ENCODE measurements around the gene AFAP1L1. TPM values are rescaled to one million over a fixed set of nuclear protein-coding genes. Genes with fewer than 3 reads are reported as not detected.
A peak's percentile ranks its signal among the peaks of the same experiment; 100 is the strongest.

Gene AFAP1L1
- total RNA-seq, 2 donors from 2014 or later: 0.16 TPM; not detected in 1

DNA sequence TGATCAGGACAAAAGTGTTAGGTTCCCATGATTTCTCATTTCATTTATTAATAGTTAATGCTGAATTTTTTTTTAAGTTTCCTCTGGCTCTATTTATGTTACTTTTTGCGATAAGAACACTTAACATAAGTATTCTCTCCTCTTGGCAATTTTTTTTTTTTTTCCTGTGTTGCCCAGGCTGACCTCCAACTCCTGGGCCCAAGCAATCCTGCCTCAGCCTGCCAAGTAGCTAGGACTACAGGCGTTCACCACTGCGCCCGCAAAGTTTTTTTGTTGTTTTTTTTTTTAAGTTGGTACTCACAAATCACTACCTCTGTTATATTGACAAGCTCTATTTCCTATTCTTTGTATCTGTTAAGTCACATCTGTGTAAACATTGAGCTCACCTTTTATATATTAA is 80.5 kb downstream of the AFAP1L1 start:
- Mint-ChIP-seq H3K9me3 (peaks cover 9% of the 10 kb centered on the region), H3K36me3 (ENCODE audit: low read depth) (peaks cover 91% of the 10 kb centered on the region), H3K27me3 (no peaks in the 10 kb centered on the region), H3K4me1 (peaks cover 58% of the 10 kb centered on the region), H3K4me3 (peak overlapping the region; percentile 19), H3K27ac (no peak overlapping the region)
- no peak for ATAC-seq (replicated peaks)

- Mint-ChIP-seq H3K27ac (peak overlapping the region; percentile 73), H3K27me3 (no peaks in the 10 kb centered on the region), H3K36me3 (ENCODE audit: low read depth) (peaks cover 74% of the 10 kb centered on the region), H3K9me3 (peaks cover 6% of the 10 kb centered on the region), H3K4me3 (peak overlapping the region; percentile 96), H3K4me1 (peaks cover 49% of the 10 kb centered on the region)
- no peak for ATAC-seq (replicated peaks)
These were observed 82.3 kb downstream of the AFAP1L1 start for GRCh38 chr5:149353911-149354310.

GRCh38 chr5:149355688-149356087 is 84.0 kb downstream of the AFAP1L1 start:
- Mint-ChIP-seq H3K27me3 (no peaks in the 10 kb centered on the region), H3K4me1 (peaks cover 52% of the 10 kb centered on the region), H3K9me3 (peaks cover 6% of the 10 kb centered on the region), H3K36me3 (ENCODE audit: low read depth) (peaks cover 56% of the 10 kb centered on the region), H3K4me3 (peak overlapping the region; percentile 96), H3K27ac (peak overlapping the region; percentile 89)
- ATAC-seq (replicated peaks): peak; percentile 38

GRCh38 chr5:149356391-149356790 is 84.7 kb downstream of the AFAP1L1 start:
- peaks cover 53% of the 10 kb centered on the region for H3K4me1 Mint-ChIP-seq
- H3K27me3 Mint-ChIP-seq: no peaks in the 10 kb centered on the region
- peak overlapping the region; percentile 89 for H3K27ac Mint-ChIP-seq
- peaks cover 49% of the 10 kb centered on the region for H3K36me3 Mint-ChIP-seq (ENCODE audit: low read depth)
- H3K9me3 Mint-ChIP-seq: peaks cover 6% of the 10 kb centered on the region
- ATAC-seq (replicated peaks): peak; percentile 32
- peak overlapping the region; percentile 96 for H3K4me3 Mint-ChIP-seq

- H3K4me3 Mint-ChIP-seq: peak within 1 kb of the TSS; percentile 96
- peaks cover 44% of the 10 kb centered on the region for H3K4me1 Mint-ChIP-seq
- ATAC-seq (replicated peaks): peak; percentile 96
- peaks cover 6% of the 10 kb centered on the region for H3K9me3 Mint-ChIP-seq
- H3K27me3 Mint-ChIP-seq: no peaks in the 10 kb centered on the region
- H3K27ac Mint-ChIP-seq: peak within 1 kb of the TSS; percentile 79
- H3K36me3 Mint-ChIP-seq (ENCODE audit: low read depth): peaks cover 36% of the 10 kb centered on the region
These were observed 86.0 kb downstream of the AFAP1L1 start, which contains the start of gene PCYOX1L for GRCh38 chr5:149357370-149358293. Gene PCYOX1L, plus strand, starts transcription at chr5:149358046. Its CDS starts 23 bp downstream, at chr5:149358069.

GRCh38 chr5:149358294-149358651 is 86.6 kb downstream of the AFAP1L1 start:
- Mint-ChIP-seq H3K9me3 (peaks cover 6% of the 10 kb centered on the region), H3K27ac (peak overlapping the region; percentile 79), H3K36me3 (ENCODE audit: low read depth) (peaks cover 30% of the 10 kb centered on the region), H3K4me1 (peaks cover 43% of the 10 kb centered on the region), H3K27me3 (no peaks in the 10 kb centered on the region), H3K4me3 (peak overlapping the region; percentile 96)
- ATAC-seq (replicated peaks): no peak

- Mint-ChIP-seq H3K36me3 (ENCODE audit: low read depth) (peaks cover 23% of the 10 kb centered on the region), H3K4me3 (peak overlapping the region; percentile 96), H3K27me3 (no peaks in the 10 kb centered on the region), H3K4me1 (peaks cover 42% of the 10 kb centered on the region), H3K27ac (peak overlapping the region; percentile 79), H3K9me3 (peaks cover 6% of the 10 kb centered on the region)
- no peak for ATAC-seq (replicated peaks)
These were observed 87.3 kb downstream of the AFAP1L1 start for GRCh38 chr5:149358868-149359495.

DNA sequence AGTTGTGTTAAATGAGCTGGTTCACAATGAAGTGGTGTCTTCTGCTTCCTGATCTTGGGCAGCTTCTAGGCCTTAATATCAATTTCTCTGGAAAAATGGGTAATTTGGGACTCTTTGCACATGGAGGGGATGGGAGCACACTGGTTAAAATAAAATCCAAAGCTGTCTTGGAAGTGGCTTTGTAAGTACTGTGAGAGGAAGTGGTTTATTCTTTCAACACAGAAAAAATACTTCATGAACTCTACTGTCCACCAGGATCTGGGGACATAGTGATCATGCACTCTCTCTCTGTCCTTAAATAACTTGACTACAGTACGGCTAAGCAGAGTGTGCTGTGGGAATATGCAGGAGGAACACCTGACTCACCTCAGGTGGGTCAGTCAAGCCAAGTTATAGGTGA is 88.6 kb downstream of the AFAP1L1 start:
- Mint-ChIP-seq H3K27me3 (no peaks in the 10 kb centered on the region), H3K9me3 (peaks cover 3% of the 10 kb centered on the region), H3K27ac (peak overlapping the region; percentile 79), H3K4me3 (peak overlapping the region; percentile 96), H3K36me3 (ENCODE audit: low read depth) (peaks cover 10% of the 10 kb centered on the region), H3K4me1 (peaks cover 34% of the 10 kb centered on the region)
- ATAC-seq (replicated peaks): no peak

DNA sequence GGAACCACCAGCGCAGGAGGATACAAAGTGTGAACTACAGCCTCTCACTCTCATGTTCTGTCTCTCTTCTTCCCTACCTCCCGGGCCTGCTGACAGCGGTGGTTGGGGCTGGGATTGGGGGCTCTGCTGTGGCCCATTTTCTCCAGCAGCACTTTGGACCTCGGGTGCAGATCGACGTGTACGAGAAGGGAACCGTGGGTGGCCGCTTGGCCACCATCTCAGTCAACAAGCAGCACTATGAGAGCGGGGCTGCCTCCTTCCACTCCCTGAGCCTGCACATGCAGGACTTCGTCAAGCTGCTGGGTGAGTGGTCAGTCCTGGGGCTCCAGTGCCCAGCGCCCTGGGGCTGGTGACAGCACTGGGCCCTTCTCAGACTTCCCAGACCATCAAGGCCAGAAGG is 90.9 kb downstream of the AFAP1L1 start:
- no peak for ATAC-seq (replicated peaks)
- Mint-ChIP-seq H3K27ac (peak overlapping the region; percentile 36), H3K36me3 (ENCODE audit: low read depth) (no peaks in the 10 kb centered on the region), H3K27me3 (no peaks in the 10 kb centered on the region), H3K9me3 (no peaks in the 10 kb centered on the region), H3K4me1 (peaks cover 27% of the 10 kb centered on the region), H3K4me3 (no peak overlapping the region)

DNA sequence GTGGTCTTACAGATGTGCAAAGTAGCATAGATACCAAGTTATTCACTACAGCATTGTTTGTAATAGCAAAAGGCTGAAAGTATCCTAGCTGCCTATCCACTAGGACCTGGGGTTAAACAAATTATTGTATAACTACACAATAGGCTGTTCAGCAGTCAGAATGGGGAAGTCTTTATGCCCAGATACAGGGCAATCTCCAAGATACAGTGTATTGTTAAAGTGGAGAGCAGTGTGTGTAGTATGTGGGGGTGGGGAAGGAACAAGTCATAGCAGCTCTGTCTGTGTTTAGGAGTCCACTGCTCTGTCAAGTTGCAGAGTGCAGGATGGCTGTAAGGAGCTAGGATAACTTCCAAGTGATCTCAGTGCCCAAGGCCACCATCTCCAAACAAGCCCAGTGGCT is 91.7 kb downstream of the AFAP1L1 start:
- Mint-ChIP-seq H3K4me1 (peaks cover 28% of the 10 kb centered on the region), H3K27me3 (no peaks in the 10 kb centered on the region), H3K36me3 (ENCODE audit: low read depth) (peaks cover 3% of the 10 kb centered on the region), H3K27ac (no peak overlapping the region), H3K4me3 (no peak overlapping the region), H3K9me3 (no peaks in the 10 kb centered on the region)
- no peak for ATAC-seq (replicated peaks)

- peaks cover 23% of the 10 kb centered on the region for H3K4me1 Mint-ChIP-seq
- ATAC-seq (replicated peaks): no peak
- peaks cover 6% of the 10 kb centered on the region for H3K36me3 Mint-ChIP-seq (ENCODE audit: low read depth)
- no peaks in the 10 kb centered on the region for H3K9me3 Mint-ChIP-seq
- H3K27ac Mint-ChIP-seq: no peak overlapping the region
- no peak overlapping the region for H3K4me3 Mint-ChIP-seq
- H3K27me3 Mint-ChIP-seq: no peaks in the 10 kb centered on the region
These were observed 92.3 kb downstream of the AFAP1L1 start for GRCh38 chr5:149363936-149364335.

- ATAC-seq (replicated peaks): no peak
- Mint-ChIP-seq H3K27me3 (no peaks in the 10 kb centered on the region), H3K9me3 (no peaks in the 10 kb centered on the region), H3K27ac (no peak overlapping the region), H3K4me3 (no peak overlapping the region), H3K36me3 (ENCODE audit: low read depth) (peaks cover 6% of the 10 kb centered on the region), H3K4me1 (peaks cover 18% of the 10 kb centered on the region)
These were observed 93.1 kb downstream of the AFAP1L1 start for GRCh38 chr5:149364719-149365118.

- H3K27me3 Mint-ChIP-seq: no peaks in the 10 kb centered on the region
- peak; percentile 47 for ATAC-seq (replicated peaks)
- H3K36me3 Mint-ChIP-seq (ENCODE audit: low read depth): peaks cover 6% of the 10 kb centered on the region
- no peaks in the 10 kb centered on the region for H3K9me3 Mint-ChIP-seq
- H3K4me3 Mint-ChIP-seq: no peak overlapping the region
- no peak overlapping the region for H3K27ac Mint-ChIP-seq
- H3K4me1 Mint-ChIP-seq: peaks cover 11% of the 10 kb centered on the region
These were observed 93.8 kb downstream of the AFAP1L1 start for GRCh38 chr5:149365418-149365817.

DNA sequence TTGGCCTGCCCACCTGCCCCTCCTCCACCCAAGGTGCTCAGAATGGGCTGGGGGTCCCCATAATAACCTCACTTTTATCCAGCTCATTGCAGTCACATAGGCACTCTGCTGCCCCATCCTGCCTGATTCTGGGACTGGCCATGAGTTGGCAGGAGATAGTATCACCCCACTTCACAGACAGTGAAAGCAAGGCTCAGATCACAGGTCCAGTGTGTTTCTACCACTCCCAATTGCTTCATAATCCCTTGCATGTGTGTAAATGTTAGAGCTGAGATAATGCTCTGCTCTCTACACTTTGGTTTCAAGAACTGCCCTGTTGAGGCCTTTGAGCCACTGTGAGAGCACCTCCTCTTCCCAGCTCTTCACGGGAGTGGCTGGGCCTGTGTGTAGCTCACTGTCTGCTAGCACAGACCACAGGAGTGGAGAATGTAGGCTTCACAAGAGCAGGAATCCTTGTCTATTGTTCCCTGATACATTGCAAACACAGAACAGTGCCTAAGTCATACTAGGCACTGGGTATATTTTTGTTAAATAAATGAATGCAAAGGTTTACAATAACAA is 94.6 kb downstream of the AFAP1L1 start:
- peaks cover 7% of the 10 kb centered on the region for H3K4me1 Mint-ChIP-seq
- no peak overlapping the region for H3K4me3 Mint-ChIP-seq
- peaks cover 6% of the 10 kb centered on the region for H3K36me3 Mint-ChIP-seq (ENCODE audit: low read depth)
- no peak for ATAC-seq (replicated peaks)
- no peaks in the 10 kb centered on the region for H3K9me3 Mint-ChIP-seq
- no peaks in the 10 kb centered on the region for H3K27me3 Mint-ChIP-seq
- no peak overlapping the region for H3K27ac Mint-ChIP-seq

All from activated T-helper 17 cell treated with anti-CD3 and anti-CD28 coated beads, Interleukin-2, amount 50 U/mL, for 72 hours (primary cell).